BJ (cell line): ENCODE measurements around the gene ING4. TPM values are rescaled to one million over a fixed set of nuclear protein-coding genes. Genes with fewer than 3 reads are reported as not detected.

Experiments
- CTCF ChIA-PET: fragments of 350-600 bp; formaldehyde crosslinking; extraction: SDS; loops from one replicate; lab custom pipeline; 2021; ENCODE audit warnings: antibody characterized with exemption, inconsistent platforms; lab: Yijun Ruan, JAX
- POLR2A ChIA-PET: fragments of 300-600 bp; sonication (Branson Sonifier 250); formaldehyde crosslinking; extraction: SDS; loops from one replicate; lab custom pipeline; 2021; ENCODE audit warnings: antibody characterized with exemption; lab: Charles Lee
- DNase-seq: peaks from one replicate; pipeline ENCODE4 v3.0.0-alpha.2; 2011; ENCODE audit warnings: low read depth
- H3K27me3 ChIP-seq: 2 replicates; pipeline ENCODE4 v1.6.0; 2011; ENCODE audit warnings: low read length; ENCODE audit not compliant: control insufficient read depth, insufficient read depth
- H3K36me3 ChIP-seq: 2 replicates; pipeline ENCODE4 v1.5.1; 2011; ENCODE audit warnings: low read length; ENCODE audit not compliant: control insufficient read depth, insufficient read depth
- H3K4me3 ChIP-seq: 2 replicates; pipeline ENCODE4 v1.5.1; 2011; ENCODE audit warnings: low read depth, mild to moderate bottlenecking, control low read depth, low read length
- polyA plus RNA-seq: library from polyadenylated mRNA; depleted of rRNA; stranded (reverse); fragments of >200 nt; gene quantifications from 2 replicates; pipeline ENCODE4 v1.2.3, GENCODE V29; 2011
- TF ChIP-seq, protein P1 (sequence below): IDR thresholded peaks from 2 replicates; pipeline ENCODE4 v1.5.1; 2011; ENCODE audit warnings: low read depth, mild to moderate bottlenecking, control low read depth, inconsistent platforms, low read length, moderate library complexity; ENCODE audit not compliant: insufficient read depth

ING4 gene
- polyA plus RNA-seq, 1 experiment, result 43.0 TPM

DNA sequence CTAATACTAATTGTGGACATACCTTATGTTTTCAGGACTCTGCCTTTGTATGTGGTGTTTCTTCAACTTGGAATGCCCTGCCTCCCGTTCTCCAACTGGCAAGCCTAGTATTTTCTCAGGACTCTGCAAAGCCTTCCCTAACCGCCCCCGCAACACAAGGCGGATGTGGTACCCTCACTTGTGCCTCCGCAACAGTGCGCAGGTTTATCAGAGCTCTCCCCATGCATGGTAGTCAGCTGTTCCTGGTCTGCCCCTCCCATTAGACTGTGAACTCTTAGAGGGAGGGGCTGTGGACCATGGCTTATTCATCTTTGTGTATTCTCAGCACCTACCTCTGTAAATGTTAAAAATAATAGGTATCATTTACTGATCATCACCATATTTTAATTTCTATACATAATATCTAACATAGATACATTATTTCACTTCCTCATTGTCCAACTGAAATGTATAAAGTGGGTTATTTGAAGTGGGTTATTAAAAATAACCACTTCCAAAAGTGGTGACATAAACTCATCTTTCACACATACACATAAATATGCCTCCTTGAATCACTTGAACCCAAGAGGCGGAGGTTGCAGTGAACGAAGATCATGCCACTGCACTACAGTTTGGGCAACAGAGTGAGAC is 36.1 kb downstream of the ING4 start:
- CTCF ChIA-PET, result interaction anchor here (0.6 to 1.6 kb wide), 2 partner anchors 9 to 450 kb away, joined by 3 to 4 read pairs; no protein-coding TSS in a partner anchor
- DNase-seq, result no peak
- POLR2A ChIA-PET, result no interaction called here
- TF ChIP-seq, protein P1, sequence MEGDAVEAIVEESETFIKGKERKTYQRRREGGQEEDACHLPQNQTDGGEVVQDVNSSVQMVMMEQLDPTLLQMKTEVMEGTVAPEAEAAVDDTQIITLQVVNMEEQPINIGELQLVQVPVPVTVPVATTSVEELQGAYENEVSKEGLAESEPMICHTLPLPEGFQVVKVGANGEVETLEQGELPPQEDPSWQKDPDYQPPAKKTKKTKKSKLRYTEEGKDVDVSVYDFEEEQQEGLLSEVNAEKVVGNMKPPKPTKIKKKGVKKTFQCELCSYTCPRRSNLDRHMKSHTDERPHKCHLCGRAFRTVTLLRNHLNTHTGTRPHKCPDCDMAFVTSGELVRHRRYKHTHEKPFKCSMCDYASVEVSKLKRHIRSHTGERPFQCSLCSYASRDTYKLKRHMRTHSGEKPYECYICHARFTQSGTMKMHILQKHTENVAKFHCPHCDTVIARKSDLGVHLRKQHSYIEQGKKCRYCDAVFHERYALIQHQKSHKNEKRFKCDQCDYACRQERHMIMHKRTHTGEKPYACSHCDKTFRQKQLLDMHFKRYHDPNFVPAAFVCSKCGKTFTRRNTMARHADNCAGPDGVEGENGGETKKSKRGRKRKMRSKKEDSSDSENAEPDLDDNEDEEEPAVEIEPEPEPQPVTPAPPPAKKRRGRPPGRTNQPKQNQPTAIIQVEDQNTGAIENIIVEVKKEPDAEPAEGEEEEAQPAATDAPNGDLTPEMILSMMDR, result no peak
- H3K4me3 ChIP-seq, result no peak overlapping the region
- no peaks in the 10 kb centered on the region for H3K27me3 ChIP-seq
- H3K36me3 ChIP-seq, result no peaks in the 10 kb centered on the region

DNA sequence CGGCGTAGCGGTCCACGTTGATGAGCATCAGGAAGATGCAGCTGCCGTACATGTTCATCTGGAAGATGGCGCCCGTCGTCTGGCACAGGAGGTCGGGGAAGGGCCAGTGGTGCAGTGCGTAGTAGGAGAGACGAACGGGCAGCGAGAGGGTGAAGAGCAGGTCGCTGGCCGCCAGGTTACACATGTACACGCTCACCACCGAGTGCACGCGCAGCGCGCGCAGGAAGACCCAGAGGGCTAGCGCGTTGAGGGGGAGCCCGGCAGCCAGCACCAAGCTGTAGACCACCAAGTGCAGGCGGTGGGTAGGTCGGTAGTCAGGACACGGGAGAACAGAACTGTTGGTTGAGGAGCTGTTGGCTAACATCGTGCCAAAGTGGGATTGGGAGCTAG is 42.0 kb downstream of the ING4 start:
- DNase-seq, result no peak
- Histone ChIP-seq H3K27me3 (no peaks in the 10 kb centered on the region), H3K4me3 (no peak overlapping the region), H3K36me3 (no peaks in the 10 kb centered on the region)
- ChIA-PET POLR2A (no interaction called here), CTCF (interaction anchor here (0.5 to 3.2 kb wide), 16 partner anchors 15 to 215 kb away, joined by 3 to 11 read pairs (median 3); partner anchors contain the start of genes LPAR5 and PTMS)
- TF ChIP-seq, protein P1, result no peak

GRCh38 chr12:6620137-6620884 is 42.6 kb downstream of the ING4 start:
- POLR2A ChIA-PET, result no interaction called here
- DNase-seq, result no peak
- no peaks in the 10 kb centered on the region for H3K36me3 ChIP-seq
- CTCF ChIA-PET, result interaction anchor here (0.5 to 3.2 kb wide), 17 partner anchors 8 to 1154 kb away, joined by 3 to 11 read pairs (median 3); partner anchors contain the start of genes LPAR5 and PTMS
- H3K4me3 ChIP-seq, result 0 out of 2 replicates have a peak overlapping the region, but pooled peaks have one; percentile 2
- H3K27me3 ChIP-seq, result no peaks in the 10 kb centered on the region
- TF ChIP-seq, protein P1, result peak; percentile 61

DNA sequence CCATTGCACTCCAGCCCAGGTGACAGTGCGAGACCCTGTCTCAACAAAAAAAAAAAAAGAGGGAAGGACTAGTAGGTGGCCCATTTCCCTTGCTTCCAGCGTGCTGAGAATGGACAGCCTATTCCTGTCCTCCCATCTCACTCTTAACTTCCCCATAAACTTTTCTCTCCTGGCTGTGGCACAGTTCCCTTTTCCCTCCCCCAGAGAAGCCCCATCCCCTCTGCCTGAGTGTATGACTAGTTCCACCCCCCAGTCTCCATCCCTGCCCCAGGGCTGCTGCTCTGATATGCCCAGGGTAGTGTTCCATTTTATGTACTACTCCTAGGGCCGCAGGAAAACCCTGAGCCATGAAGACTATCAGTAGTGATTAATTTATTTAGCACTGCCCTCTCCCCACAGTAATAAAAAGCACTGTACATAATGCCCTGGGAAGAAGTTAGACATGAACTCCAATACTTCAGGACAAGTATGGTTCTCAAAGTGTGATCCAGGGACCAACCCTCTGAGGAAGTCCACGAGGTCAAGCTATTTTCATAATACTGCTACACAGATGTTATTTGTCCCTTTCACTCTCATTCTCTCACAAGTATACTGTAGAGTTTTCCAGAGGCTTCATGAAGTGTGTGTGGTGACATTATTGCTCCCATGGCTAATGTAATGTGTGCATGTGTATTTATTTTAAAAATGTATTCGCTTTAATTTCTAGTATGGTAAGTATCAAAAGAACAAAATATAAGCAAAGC is 44.3 kb downstream of the ING4 start:
- ChIA-PET POLR2A (no interaction called here), CTCF (interaction anchor here (0.6 to 3.2 kb wide), 15 partner anchors 9 to 160 kb away, joined by 3 to 11 read pairs (median 4); partner anchors contain the start of genes MLF2 and ZNF384)
- H3K4me3 ChIP-seq, result no peak overlapping the region
- no peak for DNase-seq
- no peaks in the 10 kb centered on the region for H3K27me3 ChIP-seq
- TF ChIP-seq, protein P1, result no peak
- H3K36me3 ChIP-seq, result no peaks in the 10 kb centered on the region

DNA sequence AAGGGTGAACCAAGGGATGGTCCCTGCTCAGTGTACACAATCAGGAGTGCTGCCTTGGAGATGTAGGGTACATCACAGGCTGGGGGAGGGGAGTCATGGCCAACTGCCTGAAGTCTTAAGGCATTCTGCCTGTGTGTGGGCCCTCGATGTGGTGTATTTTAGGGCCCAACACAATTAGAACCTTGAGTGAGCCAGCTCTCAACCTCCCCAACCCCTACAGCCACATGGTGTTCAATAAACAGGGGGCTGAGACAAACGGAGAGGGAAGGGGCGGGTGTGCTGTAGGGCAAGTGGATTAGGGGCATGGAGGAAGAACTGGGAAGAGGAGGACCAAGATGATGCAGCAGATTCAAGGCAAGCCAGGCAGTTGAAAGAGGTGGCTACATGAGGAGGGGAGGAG is 47.1 kb downstream of the ING4 start:
- no peaks in the 10 kb centered on the region for H3K27me3 ChIP-seq
- TF ChIP-seq, protein P1, result no peak
- H3K36me3 ChIP-seq, result no peaks in the 10 kb centered on the region
- CTCF ChIA-PET, result interaction anchor here (0.7 to 1.6 kb wide), 4 partner anchors 47 to 209 kb away, joined by 3 to 6 read pairs (median 4); partner anchors contain the start of gene PTMS
- POLR2A ChIA-PET, result no interaction called here
- no peak overlapping the region for H3K4me3 ChIP-seq
- no peak for DNase-seq
